HG03354 (cell line): Measurements from ENCODE around the gene HLA-DOA.

Source experiments
- ATAC-seq: cut with Tn5 transposase; IDR thresholded peaks from one replicate; pipeline ENCODE4 v1.9.1; 2021; ENCODE audit warnings: mild to moderate bottlenecking; ENCODE audit not compliant: unreplicated experiment, poor library complexity, severe bottlenecking

HLA-DOA gene

GRCh38 chr6:32968093-32968866 is 41.1 kb downstream of the HLA-DOA start, which contains the start of gene BRD2:
Gene BRD2 (plus strand): TSS chr6:32968594. CDS start chr6:32972899, 4,305 bp downstream.
- ATAC-seq, result peak; percentile 39

- ATAC-seq, result no peak
These were observed 42.0 kb downstream of the HLA-DOA start for GRCh38 chr6:32967151-32968091.

GRCh38 chr6:32964776-32965175 is 44.6 kb downstream of the HLA-DOA start:
- ATAC-seq, result no peak

GRCh38 chr6:32963866-32964265 is 45.5 kb downstream of the HLA-DOA start:
- no peak for ATAC-seq

GRCh38 chr6:32962213-32962826 is 47.1 kb downstream of the HLA-DOA start:
- no peak for ATAC-seq

- no peak for ATAC-seq
These were observed 48.8 kb downstream of the HLA-DOA start for GRCh38 chr6:32960563-32960962.

GRCh38 chr6:32956176-32956575 is 53.2 kb downstream of the HLA-DOA start:
- no peak for ATAC-seq

GRCh38 chr6:32954986-32955802 is 54.2 kb downstream of the HLA-DOA start:
- ATAC-seq, result no peak

GRCh38 chr6:32954267-32954666 is 55.1 kb downstream of the HLA-DOA start:
- no peak for ATAC-seq
